GM04503 (cell line): Measurements from ENCODE around the gene FBN1.

ENCODE experiments used
- DNase-seq: peaks from one replicate; pipeline ENCODE4 v3.0.0-alpha.2; 2012; ENCODE audit warnings: low read depth

Gene FBN1

GRCh38 chr15:48622237-48622636, 23.3 kb downstream of the FBN1 start:
- no peak for DNase-seq

GRCh38 chr15:48619446-48619845, 26.1 kb downstream of the FBN1 start:
- DNase-seq, result no peak

- no peak for DNase-seq
Observed at GRCh38 chr15:48617619-48618018, 27.9 kb downstream of the FBN1 start.

- no peak for DNase-seq
Observed at GRCh38 chr15:48616216-48616615, 29.3 kb downstream of the FBN1 start.

GRCh38 chr15:48614051-48614450, 31.5 kb downstream of the FBN1 start:
- no peak for DNase-seq

- DNase-seq, result no peak
Observed at GRCh38 chr15:48609486-48609885, 36.0 kb downstream of the FBN1 start.

GRCh38 chr15:48607846-48608245, 37.7 kb downstream of the FBN1 start:
- no peak for DNase-seq

GRCh38 chr15:48604567-48604966, 40.9 kb downstream of the FBN1 start:
- no peak for DNase-seq

GRCh38 chr15:48603922-48604321, 41.6 kb downstream of the FBN1 start:
- no peak for DNase-seq

GRCh38 chr15:48603123-48603500, 42.4 kb downstream of the FBN1 start:
- DNase-seq, result no peak

GRCh38 chr15:48602358-48603122, 43.0 kb downstream of the FBN1 start:
- peak; percentile 61 for DNase-seq

GRCh38 chr15:48601095-48601494, 44.4 kb downstream of the FBN1 start:
- no peak for DNase-seq

- DNase-seq, result no peak
Observed at GRCh38 chr15:48596841-48597240, 48.7 kb downstream of the FBN1 start.

GRCh38 chr15:48596415-48596814, 49.1 kb downstream of the FBN1 start:
- DNase-seq, result no peak

- no peak for DNase-seq
Observed at GRCh38 chr15:48595981-48596380, 49.5 kb downstream of the FBN1 start.

- no peak for DNase-seq
Observed at GRCh38 chr15:48592933-48593332, 52.6 kb downstream of the FBN1 start.

- peak; percentile 99 for DNase-seq
Observed at GRCh38 chr15:48592221-48592731, 53.2 kb downstream of the FBN1 start.

GRCh38 chr15:48590723-48591122, 54.8 kb downstream of the FBN1 start:
- DNase-seq, result no peak

- DNase-seq, result no peak
Observed at GRCh38 chr15:48584812-48585563, 60.5 kb downstream of the FBN1 start.

- DNase-seq, result no peak
Observed at GRCh38 chr15:48584090-48584811, 61.3 kb downstream of the FBN1 start.

- DNase-seq, result peak; percentile 97
Observed at GRCh38 chr15:48582452-48583247, 62.9 kb downstream of the FBN1 start.

- DNase-seq, result no peak
Observed at GRCh38 chr15:48581219-48581618, 64.3 kb downstream of the FBN1 start.
